Activated naive CD8-positive, alpha-beta T cell treated with anti-CD3 and anti-CD28 coated beads, Interleukin-2, amount 10 ng/mL, durations not matched to agents 7 days and 5 days (primary cell): ENCODE results near the gene NEUROG1. TPM values are rescaled to one million over a fixed set of nuclear protein-coding genes. Genes with fewer than 3 reads are reported as not detected.
"Not testable (repeated sequence)": the region's sequence is repeated elsewhere in the genome, so short reads cannot be mapped to it uniquely, and the experiment has no call there.

Source experiments
- ATAC-seq: fragments of 150-1000 bp; cut with Tn5 transposase; one replicate; pipeline ENCODE4 v1.10.0; 2021; ENCODE audit warnings: low read depth, moderate library complexity
- POLR2A ChIA-PET: fragments of 350-600 bp; sonication (Branson Sonifier 250); formaldehyde crosslinking; loops from one replicate; lab custom pipeline; 2021; ENCODE audit warnings: antibody characterized with exemption; lab: Charles Lee
- DNase-seq: peaks from one replicate; pipeline ENCODE4 v3.0.0; 2021
- H3K27ac Mint-ChIP-seq: one replicate; pipeline ENCODE4 v1.8.0; 2022; ENCODE audit warnings: mild to moderate bottlenecking, mixed read lengths
- H3K27me3 Mint-ChIP-seq: one replicate; pipeline ENCODE4 v1.8.0; 2022; ENCODE audit warnings: mild to moderate bottlenecking, moderate library complexity, mixed read lengths
- H3K36me3 Mint-ChIP-seq: one replicate; pipeline ENCODE4 v1.8.0; 2021; ENCODE audit warnings: mild to moderate bottlenecking, mixed read lengths
- H3K4me1 Mint-ChIP-seq: one replicate; pipeline ENCODE4 v1.8.0; 2021; ENCODE audit warnings: mixed read lengths
- H3K4me3 Mint-ChIP-seq: one replicate; pipeline ENCODE4 v1.8.0; 2022; ENCODE audit warnings: mild to moderate bottlenecking, moderate library complexity, mixed read lengths
- H3K9me3 Mint-ChIP-seq: one replicate; pipeline ENCODE4 v1.8.0; 2021; ENCODE audit warnings: mixed read lengths
- total RNA-seq, 2 experiments: library from RNA; stranded (reverse); gene quantifications; one replicate each; pipeline ENCODE4 v1.2.3, GENCODE V29; 2021

The NEUROG1 gene
- total RNA-seq, 2 experiments from 2014 or later = not detected

GRCh38 chr5:135538261-135538660, 2.5 kb upstream of the NEUROG1 start:
- Mint-ChIP-seq H3K4me1 (peaks cover 2% of the 10 kb centered on the region), H3K27ac (no peak overlapping the region), H3K9me3 (no peaks in the 10 kb centered on the region), H3K36me3 (no peaks in the 10 kb centered on the region), H3K27me3 (peaks cover 91% of the 10 kb centered on the region), H3K4me3 (no peak overlapping the region)
- POLR2A ChIA-PET = no interaction called here
- no peak for DNase-seq
- no peak for ATAC-seq

- H3K36me3 Mint-ChIP-seq = no peaks in the 10 kb centered on the region
- H3K9me3 Mint-ChIP-seq = no peaks in the 10 kb centered on the region
- H3K4me1 Mint-ChIP-seq = peaks cover 2% of the 10 kb centered on the region
- no peak overlapping the region for H3K4me3 Mint-ChIP-seq
- no peak for ATAC-seq
- peaks cover 91% of the 10 kb centered on the region for H3K27me3 Mint-ChIP-seq
- no peak overlapping the region for H3K27ac Mint-ChIP-seq
- no peak for DNase-seq
- POLR2A ChIA-PET = no interaction called here
Observed at GRCh38 chr5:135537745-135538144, 2.0 kb upstream of the NEUROG1 start.

- no peaks in the 10 kb centered on the region for H3K9me3 Mint-ChIP-seq
- H3K36me3 Mint-ChIP-seq = no peaks in the 10 kb centered on the region
- ATAC-seq = no peak
- DNase-seq = no peak
- H3K4me1 Mint-ChIP-seq = peaks cover 2% of the 10 kb centered on the region
- H3K27me3 Mint-ChIP-seq = peaks cover 89% of the 10 kb centered on the region
- POLR2A ChIA-PET = no interaction called here
- H3K27ac Mint-ChIP-seq = no peak overlapping the region
- no peak overlapping the region for H3K4me3 Mint-ChIP-seq
Observed at GRCh38 chr5:135537271-135537670, 1.5 kb upstream of the NEUROG1 start.

- H3K4me1 Mint-ChIP-seq = peaks cover 2% of the 10 kb centered on the region
- H3K9me3 Mint-ChIP-seq = no peaks in the 10 kb centered on the region
- no peak overlapping the region for H3K27ac Mint-ChIP-seq
- no peak overlapping the region for H3K4me3 Mint-ChIP-seq
- ATAC-seq = no peak
- no peak for DNase-seq
- H3K27me3 Mint-ChIP-seq = peaks cover 83% of the 10 kb centered on the region
- POLR2A ChIA-PET = no interaction called here
- H3K36me3 Mint-ChIP-seq = no peaks in the 10 kb centered on the region
Observed at GRCh38 chr5:135535420-135535819, 344 bp downstream of the NEUROG1 start.

GRCh38 chr5:135534609-135535419, 950 bp downstream of the NEUROG1 start:
- POLR2A ChIA-PET = no interaction called here
- Mint-ChIP-seq H3K36me3 (no peaks in the 10 kb centered on the region), H3K4me1 (peaks cover 2% of the 10 kb centered on the region), H3K9me3 (no peaks in the 10 kb centered on the region), H3K27ac (peak overlapping the region; percentile 58), H3K27me3 (peaks cover 86% of the 10 kb centered on the region), H3K4me3 (peak overlapping the region; percentile 30)
- no peak for DNase-seq
- ATAC-seq = no peak

GRCh38 chr5:135533794-135534193, 2.0 kb downstream of the NEUROG1 start:
- Mint-ChIP-seq H3K36me3 (no peaks in the 10 kb centered on the region), H3K27ac (no peak overlapping the region), H3K4me1 (peaks cover 2% of the 10 kb centered on the region), H3K27me3 (peaks cover 84% of the 10 kb centered on the region), H3K4me3 (no peak overlapping the region), H3K9me3 (no peaks in the 10 kb centered on the region)
- DNase-seq = no peak
- no peak for ATAC-seq
- POLR2A ChIA-PET = no interaction called here

GRCh38 chr5:135533334-135533733, 2.4 kb downstream of the NEUROG1 start:
- H3K36me3 Mint-ChIP-seq = no peaks in the 10 kb centered on the region
- H3K9me3 Mint-ChIP-seq = no peaks in the 10 kb centered on the region
- peaks cover 2% of the 10 kb centered on the region for H3K4me1 Mint-ChIP-seq
- H3K27me3 Mint-ChIP-seq = peaks cover 79% of the 10 kb centered on the region
- H3K27ac Mint-ChIP-seq = no peak overlapping the region
- no peak overlapping the region for H3K4me3 Mint-ChIP-seq
- DNase-seq (no peak), ATAC-seq (no peak)
- POLR2A ChIA-PET = no interaction called here

- H3K4me3 Mint-ChIP-seq, ATAC-seq, H3K4me1 Mint-ChIP-seq, H3K9me3 Mint-ChIP-seq, H3K36me3 Mint-ChIP-seq, H3K27ac Mint-ChIP-seq, POLR2A ChIA-PET, DNase-seq: not testable (repeated sequence)
- H3K27me3 Mint-ChIP-seq = peaks cover 68% of the 10 kb centered on the region
Observed at GRCh38 chr5:135529576-135529975, 6.2 kb downstream of the NEUROG1 start.

GRCh38 chr5:135526924-135527323, 8.8 kb downstream of the NEUROG1 start:
- DNase-seq (no peak), ATAC-seq (no peak)
- Mint-ChIP-seq H3K27ac (no peak overlapping the region), H3K4me1 (no peaks in the 10 kb centered on the region), H3K27me3 (peaks cover 54% of the 10 kb centered on the region), H3K4me3 (no peak overlapping the region), H3K9me3 (peaks cover 6% of the 10 kb centered on the region), H3K36me3 (no peaks in the 10 kb centered on the region)
- POLR2A ChIA-PET = no interaction called here

- no peak for ATAC-seq
- POLR2A ChIA-PET = no interaction called here
Observed at GRCh38 chr5:135521964-135522363, 13.8 kb downstream of the NEUROG1 start.

GRCh38 chr5:135517631-135518030, 18.1 kb downstream of the NEUROG1 start:
- POLR2A ChIA-PET = no interaction called here
- no peak overlapping the region for H3K27ac Mint-ChIP-seq
- H3K36me3 Mint-ChIP-seq = no peaks in the 10 kb centered on the region
- H3K4me1 Mint-ChIP-seq = no peaks in the 10 kb centered on the region
- no peak overlapping the region for H3K4me3 Mint-ChIP-seq
- H3K27me3 Mint-ChIP-seq = peaks cover 43% of the 10 kb centered on the region
- DNase-seq = no peak
- ATAC-seq = no peak
- peaks cover 3% of the 10 kb centered on the region for H3K9me3 Mint-ChIP-seq

More at GRCh38 chr5:135521964-135522363, 13.8 kb downstream of the NEUROG1 start:
- Mint-ChIP-seq H3K27ac (no peak overlapping the region), H3K36me3 (no peaks in the 10 kb centered on the region), H3K27me3 (peaks cover 58% of the 10 kb centered on the region), H3K9me3 (peaks cover 6% of the 10 kb centered on the region), H3K4me3 (no peak overlapping the region), H3K4me1 (no peaks in the 10 kb centered on the region)
- no peak for DNase-seq

- POLR2A ChIA-PET = no interaction called here
- H3K36me3 Mint-ChIP-seq = no peaks in the 10 kb centered on the region
- H3K27ac Mint-ChIP-seq = no peak overlapping the region
- H3K4me3 Mint-ChIP-seq = no peak overlapping the region
- no peaks in the 10 kb centered on the region for H3K4me1 Mint-ChIP-seq
- no peak for DNase-seq
- no peak for ATAC-seq
- no peaks in the 10 kb centered on the region for H3K9me3 Mint-ChIP-seq
- H3K27me3 Mint-ChIP-seq = peaks cover 54% of the 10 kb centered on the region
Observed at GRCh38 chr5:135514116-135514515, 21.6 kb downstream of the NEUROG1 start.

GRCh38 chr5:135511761-135512575, 23.8 kb downstream of the NEUROG1 start:
- peaks cover 57% of the 10 kb centered on the region for H3K27me3 Mint-ChIP-seq
- H3K4me1 Mint-ChIP-seq = peaks cover 4% of the 10 kb centered on the region
- POLR2A ChIA-PET = no interaction called here
- no peak overlapping the region for H3K4me3 Mint-ChIP-seq
- no peaks in the 10 kb centered on the region for H3K9me3 Mint-ChIP-seq
- no peaks in the 10 kb centered on the region for H3K36me3 Mint-ChIP-seq
- DNase-seq (no peak), ATAC-seq (no peak)
- H3K27ac Mint-ChIP-seq = no peak overlapping the region

GRCh38 chr5:135509995-135510394, 25.8 kb downstream of the NEUROG1 start:
- no peak overlapping the region for H3K4me3 Mint-ChIP-seq
- H3K27ac Mint-ChIP-seq = no peak overlapping the region
- ATAC-seq (no peak), DNase-seq (no peak)
- peaks cover 4% of the 10 kb centered on the region for H3K4me1 Mint-ChIP-seq
- POLR2A ChIA-PET = no interaction called here
- no peaks in the 10 kb centered on the region for H3K9me3 Mint-ChIP-seq
- H3K36me3 Mint-ChIP-seq = no peaks in the 10 kb centered on the region
- peaks cover 68% of the 10 kb centered on the region for H3K27me3 Mint-ChIP-seq
